Natural killer cell (primary cell): ENCODE measurements around the gene CD180. TPM values are rescaled to one million over a fixed set of nuclear protein-coding genes. Genes with fewer than 3 reads are reported as not detected.

ENCODE experiments used
- ATAC-seq, 3 donors: fragments of 150-1000 bp in 2 of 3; fragments of 200-7000 bp in 1 of 3; cut with Tn5 transposase; 1 replicate in 1 of 3; 2 replicates in 2 of 3; pipeline ENCODE4 v1.10.0; 2021; ENCODE audit warnings: mild to moderate bottlenecking in 2 of 3, moderate library complexity in 2 of 3
- DNase-seq, 2 donors: peaks; one replicate each; pipeline versions ENCODE4 v3.0.0 to v3.0.0-alpha.2; 2013 to 2021; ENCODE audit warnings: mixed read lengths in 1 of 2
- H3K27ac ChIP-seq: one replicate; pipeline ENCODE4 v1.5.1; 2013; ENCODE audit warnings: mild to moderate bottlenecking, low read length
- H3K27me3 ChIP-seq: one replicate; pipeline ENCODE4 v1.6.1; 2013; ENCODE audit warnings: low read length; ENCODE audit not compliant: control insufficient read depth, insufficient read depth
- H3K36me3 ChIP-seq: one replicate; pipeline ENCODE4 v1.6.1; 2013; ENCODE audit warnings: low read length; ENCODE audit not compliant: control insufficient read depth, insufficient read depth
- H3K4me1 ChIP-seq: one replicate; pipeline ENCODE4 v1.6.1; 2013; ENCODE audit warnings: low read length; ENCODE audit not compliant: control insufficient read depth, insufficient read depth
- H3K4me3 ChIP-seq: one replicate; pipeline ENCODE4 v1.5.1; 2013; ENCODE audit warnings: low read length
- H3K9me3 ChIP-seq: one replicate; pipeline ENCODE4 v1.6.1; 2013; ENCODE audit warnings: low read length; ENCODE audit not compliant: control insufficient read depth, insufficient read depth
- H3K27ac Mint-ChIP-seq, 2 donors: one replicate each; pipeline ENCODE4 v1.8.0; 2022; ENCODE audit warnings: mild to moderate bottlenecking in 2 of 2, mixed read lengths in 2 of 2, moderate library complexity in 1 of 2
- H3K27me3 Mint-ChIP-seq, 2 donors: one replicate each; pipeline ENCODE4 v1.8.0; 2022; ENCODE audit warnings: low read depth in 2 of 2, mixed read lengths in 2 of 2
- H3K36me3 Mint-ChIP-seq: one replicate; pipeline ENCODE4 v1.8.0; 2022; ENCODE audit warnings: mixed read lengths
- H3K4me1 Mint-ChIP-seq, 2 donors: one replicate each; pipeline ENCODE4 v1.8.0; 2022; ENCODE audit warnings: mixed read lengths in 2 of 2
- H3K4me3 Mint-ChIP-seq: one replicate; pipeline ENCODE4 v1.8.0; 2022; ENCODE audit warnings: mild to moderate bottlenecking, moderate library complexity, mixed read lengths
- H3K9me3 Mint-ChIP-seq, 2 donors: one replicate each; pipeline ENCODE4 v1.8.0; 2022; ENCODE audit warnings: mixed read lengths in 2 of 2
- WGBS: methylation state at CpG from one replicate; pipeline ENCODE4 v1.1.7; 2013; ENCODE audit warnings: missing lambda C conversion rate; ENCODE audit not compliant: insufficient coverage; 5-methylcytosine and 5-hydroxymethylcytosine counted together
- intact Hi-C: fragments of 100-400 bp; cut with micrococcal nuclease; formaldehyde crosslinking; loops from one replicate; pipeline ENCODE4 v1.14.2; 2022
- total RNA-seq, 4 donors: library from RNA; stranded (reverse); fragments of 120-200 nt in 1 of 4; gene quantifications; one replicate each; pipeline versions ENCODE4 v1.2.3 to v1.2.4, GENCODE V29; 2013 to 2022
- TF ChIP-seq, protein P1 (sequence below): fragments of 200-600 bp; IDR thresholded peaks from one replicate; pipeline ENCODE4 v1.8.0; 2022; ENCODE audit warnings: antibody characterized with exemption

Gene CD180
- total RNA-seq, 3 donors from 2014 or later (not counting 1 experiment from before 2014, with no cell fraction given) = 0.34 to 1.2 (median 1.1) TPM

GRCh38 chr5:67166460-67167285 lies 29.9 kb downstream of the CD180 start:
- Histone ChIP-seq H3K27ac (peak overlapping the region; percentile 97), H3K4me3 (peak overlapping the region; percentile 58), H3K9me3 (no peaks in the 10 kb centered on the region), H3K27me3 (no peaks in the 10 kb centered on the region), H3K4me1 (peaks cover 36% of the 10 kb centered on the region), H3K36me3 (peaks cover 10% of the 10 kb centered on the region)
- DNase-seq = peak; percentile 55 to 73
- TF ChIP-seq, protein P1, sequence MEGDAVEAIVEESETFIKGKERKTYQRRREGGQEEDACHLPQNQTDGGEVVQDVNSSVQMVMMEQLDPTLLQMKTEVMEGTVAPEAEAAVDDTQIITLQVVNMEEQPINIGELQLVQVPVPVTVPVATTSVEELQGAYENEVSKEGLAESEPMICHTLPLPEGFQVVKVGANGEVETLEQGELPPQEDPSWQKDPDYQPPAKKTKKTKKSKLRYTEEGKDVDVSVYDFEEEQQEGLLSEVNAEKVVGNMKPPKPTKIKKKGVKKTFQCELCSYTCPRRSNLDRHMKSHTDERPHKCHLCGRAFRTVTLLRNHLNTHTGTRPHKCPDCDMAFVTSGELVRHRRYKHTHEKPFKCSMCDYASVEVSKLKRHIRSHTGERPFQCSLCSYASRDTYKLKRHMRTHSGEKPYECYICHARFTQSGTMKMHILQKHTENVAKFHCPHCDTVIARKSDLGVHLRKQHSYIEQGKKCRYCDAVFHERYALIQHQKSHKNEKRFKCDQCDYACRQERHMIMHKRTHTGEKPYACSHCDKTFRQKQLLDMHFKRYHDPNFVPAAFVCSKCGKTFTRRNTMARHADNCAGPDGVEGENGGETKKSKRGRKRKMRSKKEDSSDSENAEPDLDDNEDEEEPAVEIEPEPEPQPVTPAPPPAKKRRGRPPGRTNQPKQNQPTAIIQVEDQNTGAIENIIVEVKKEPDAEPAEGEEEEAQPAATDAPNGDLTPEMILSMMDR = peak; percentile 55
- intact Hi-C loops = loop anchor here (2.0 to 10.0 kb wide), 4 partner anchors 42 to 1239 kb away; partner anchors contain the start of gene ERBIN
- peak overlapping the region; percentile 74 for H3K4me3 Mint-ChIP-seq
- no peaks in the 10 kb centered on the region for H3K27me3 Mint-ChIP-seq
- H3K27ac Mint-ChIP-seq = peak overlapping the region; percentile 92 to 97
- peak; percentile 41 to 65 (median 58) for ATAC-seq
- no peaks in the 10 kb centered on the region for H3K36me3 Mint-ChIP-seq
- H3K9me3 Mint-ChIP-seq = no peaks in the 10 kb centered on the region
- WGBS = 43% methylated on average over 30 of the region's 31 CpGs
- H3K4me1 Mint-ChIP-seq = peaks cover 41 to 52% of the 10 kb centered on the region in 2 donors

DNA sequence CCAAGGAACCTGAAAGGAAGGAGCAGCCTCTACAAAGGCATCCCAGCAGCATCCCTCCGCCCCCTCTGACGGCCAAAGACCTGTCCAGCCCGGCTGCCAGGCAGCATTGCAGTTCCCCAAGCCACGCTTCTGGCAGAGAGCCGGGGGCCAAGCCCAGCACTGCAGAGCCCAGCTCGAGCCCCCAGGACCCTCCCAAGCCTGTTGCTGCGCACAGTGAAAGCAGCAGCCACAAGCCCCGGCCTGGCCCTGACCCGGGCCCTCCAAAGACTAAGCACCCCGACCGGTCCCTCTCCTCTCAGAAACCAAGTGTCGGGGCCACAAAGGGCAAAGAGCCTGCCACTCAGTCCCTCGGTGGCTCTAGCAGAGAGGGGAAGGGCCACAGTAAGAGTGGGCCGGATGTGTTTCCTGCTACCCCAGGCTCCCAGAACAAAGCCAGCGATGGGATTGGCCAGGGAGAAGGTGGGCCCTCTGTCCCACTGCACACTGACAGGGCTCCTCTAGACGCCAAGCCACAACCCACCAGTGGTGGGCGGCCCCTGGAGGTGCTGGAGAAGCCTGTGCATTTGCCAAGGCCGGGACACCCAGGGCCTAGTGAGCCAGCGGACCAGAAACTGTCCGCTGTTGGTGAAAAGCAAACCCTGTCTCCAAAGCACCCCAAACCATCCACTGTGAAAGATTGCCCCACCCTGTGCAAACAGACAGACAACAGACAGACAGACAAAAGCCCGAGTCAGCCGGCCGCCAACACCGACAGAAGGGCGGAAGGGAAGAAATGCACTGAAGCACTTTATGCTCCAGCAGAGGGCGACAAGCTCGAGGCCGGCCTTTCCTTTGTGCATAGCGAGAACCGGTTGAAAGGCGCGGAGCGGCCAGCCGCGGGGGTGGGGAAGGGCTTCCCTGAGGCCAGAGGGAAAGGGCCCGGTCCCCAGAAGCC lies 30.8 kb downstream of the CD180 start:
- peak; percentile 75 to 89 for DNase-seq
- 24% methylated on average over 36 of the region's 36 CpGs for WGBS
- Histone ChIP-seq H3K4me1 (peaks cover 36% of the 10 kb centered on the region), H3K36me3 (peaks cover 10% of the 10 kb centered on the region), H3K27ac (peak overlapping the region; percentile 97), H3K9me3 (no peaks in the 10 kb centered on the region), H3K4me3 (peak overlapping the region; percentile 58), H3K27me3 (no peaks in the 10 kb centered on the region)
- no peaks in the 10 kb centered on the region for H3K36me3 Mint-ChIP-seq
- peak overlapping the region; percentile 92 to 97 for H3K27ac Mint-ChIP-seq
- H3K27me3 Mint-ChIP-seq = no peaks in the 10 kb centered on the region
- H3K4me1 Mint-ChIP-seq = peaks cover 50 to 60% of the 10 kb centered on the region in 2 donors
- H3K9me3 Mint-ChIP-seq = no peaks in the 10 kb centered on the region
- ATAC-seq = peak; percentile 80 to 91 (median 83)
- peak overlapping the region; percentile 90 for H3K4me3 Mint-ChIP-seq
- TF ChIP-seq, protein P1 = peak; percentile 73
- intact Hi-C loops = loop anchor here (2.0 to 10.0 kb wide), 4 partner anchors 43 to 1238 kb away; partner anchors contain the start of gene ERBIN

DNA sequence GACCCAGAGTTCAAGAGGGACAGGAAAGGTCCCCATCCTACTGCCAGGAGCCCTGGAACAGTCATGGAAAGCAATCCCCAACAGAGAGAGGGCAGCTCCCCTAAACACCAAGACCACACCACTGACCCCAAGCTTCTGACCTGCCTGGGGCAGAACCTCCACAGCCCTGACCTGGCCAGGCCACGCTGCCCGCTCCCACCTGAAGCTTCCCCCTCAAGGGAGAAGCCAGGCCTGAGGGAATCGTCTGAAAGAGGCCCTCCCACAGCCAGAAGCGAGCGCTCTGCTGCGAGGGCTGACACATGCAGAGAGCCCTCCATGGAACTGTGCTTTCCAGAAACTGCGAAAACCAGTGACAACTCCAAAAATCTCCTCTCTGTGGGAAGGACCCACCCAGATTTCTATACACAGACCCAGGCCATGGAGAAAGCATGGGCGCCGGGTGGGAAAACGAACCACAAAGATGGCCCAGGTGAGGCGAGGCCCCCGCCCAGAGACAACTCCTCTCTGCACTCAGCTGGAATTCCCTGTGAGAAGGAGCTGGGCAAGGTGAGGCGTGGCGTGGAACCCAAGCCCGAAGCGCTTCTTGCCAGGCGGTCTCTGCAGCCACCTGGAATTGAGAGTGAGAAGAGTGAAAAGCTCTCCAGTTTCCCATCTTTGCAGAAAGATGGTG lies 31.6 kb downstream of the CD180 start:
- peaks cover 54 to 66% of the 10 kb centered on the region in 2 donors for H3K4me1 Mint-ChIP-seq
- intact Hi-C loops = loop anchor here (5.0 to 10.0 kb wide), 3 partner anchors 352 to 1238 kb away; partner anchors contain the start of gene ERBIN
- TF ChIP-seq, protein P1 = no peak

More for the DNA sequence above, 31.6 kb downstream of the CD180 start:
- peak overlapping the region; percentile 92 to 97 for H3K27ac Mint-ChIP-seq
- H3K9me3 ChIP-seq = no peaks in the 10 kb centered on the region
- peak overlapping the region; percentile 58 for H3K4me3 ChIP-seq
- peaks cover 10% of the 10 kb centered on the region for H3K36me3 ChIP-seq
- no peaks in the 10 kb centered on the region for H3K27me3 Mint-ChIP-seq
- 86% methylated on average over 17 of the region's 17 CpGs for WGBS
- H3K9me3 Mint-ChIP-seq = no peaks in the 10 kb centered on the region
- H3K27ac ChIP-seq = peak overlapping the region; percentile 97
- peaks cover 36% of the 10 kb centered on the region for H3K4me1 ChIP-seq
- ATAC-seq (no peak), DNase-seq (no peak)
- H3K27me3 ChIP-seq = no peaks in the 10 kb centered on the region
- no peaks in the 10 kb centered on the region for H3K36me3 Mint-ChIP-seq
- peak overlapping the region; percentile 90 for H3K4me3 Mint-ChIP-seq
